Myocyte (in vitro differentiated cells): ENCODE results near the gene DCT. TPM values are rescaled to one million over a fixed set of nuclear protein-coding genes. Genes with fewer than 3 reads are reported as not detected.

ENCODE experiments used
- DNase-seq: peaks from one replicate; pipeline ENCODE4 v3.0.0-alpha.2; 2012; ENCODE audit warnings: low read depth
- total RNA-seq: library from RNA; depleted of rRNA; stranded (reverse); fragments of >200 nt; gene quantifications from 2 replicates; pipeline ENCODE4 v1.2.3, GENCODE V29; 2014

The DCT gene
- total RNA-seq, 1 donor from 2014 or later, result 0.13 TPM

GRCh38 chr13:94399812-94400211 is 79.7 kb downstream of the DCT start:
- no peak for DNase-seq

GRCh38 chr13:94395860-94396259 is 83.6 kb downstream of the DCT start:
- no peak for DNase-seq

- DNase-seq, result no peak
Measured at GRCh38 chr13:94394723-94395122, 84.8 kb downstream of the DCT start.

- no peak for DNase-seq
Measured at GRCh38 chr13:94390881-94391280, 88.6 kb downstream of the DCT start.

- DNase-seq, result no peak
Measured at GRCh38 chr13:94389604-94390351, 89.7 kb downstream of the DCT start.

GRCh38 chr13:94387047-94387446 is 92.4 kb downstream of the DCT start:
- no peak for DNase-seq

Other genes starting within 250 kb of the DCT start
- 9.8 and 10.8 TPM in 2 replicates for gene TGDS, start 116.5 kb upstream of the DCT start, total RNA-seq
- gene GPR180, start 122.2 kb upstream of the DCT start, total RNA-seq, result 14.4 and 15.9 TPM in 2 replicates
- gene SOX21, start 232.9 kb upstream of the DCT start, total RNA-seq, result not detected in 2 replicates